ENCODE data around the gene OR10K1. TPM values are rescaled to one million over a fixed set of nuclear protein-coding genes. Genes with fewer than 3 reads are reported as not detected.
A peak's percentile ranks its signal among the peaks of the same experiment; 100 is the strongest.

Gene OR10K1
- total RNA-seq, 1 donor from 2014 or later: not detected

DNA sequence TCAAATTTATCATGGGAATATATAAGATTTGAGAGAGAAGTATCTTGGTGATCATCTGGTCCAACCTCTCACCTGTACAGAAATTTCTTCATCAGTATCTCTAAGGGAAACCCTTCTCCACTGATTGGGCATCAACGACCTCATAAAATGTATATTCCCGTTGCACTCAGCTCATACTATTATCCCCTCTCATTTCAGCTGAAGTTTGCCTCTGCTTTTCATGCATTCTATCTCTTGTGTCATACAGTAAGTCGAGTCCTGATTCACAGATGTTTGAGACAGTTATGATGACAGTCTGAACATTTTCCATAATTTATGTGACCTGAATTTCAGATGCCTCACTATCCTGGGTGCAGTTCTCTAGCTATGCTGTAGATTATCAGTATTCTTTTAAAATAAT is 31.4 kb downstream of the OR10K1 start:
- Mint-ChIP-seq H3K4me1 (ENCODE audit: unreplicated experiment) (no peaks in the 10 kb centered on the region), H3K4me3 (ENCODE audit: unreplicated experiment) (no peak overlapping the region), H3K9me3 (ENCODE audit: unreplicated experiment) (no peaks in the 10 kb centered on the region), H3K36me3 (ENCODE audit: unreplicated experiment) (no peaks in the 10 kb centered on the region), H3K27ac (ENCODE audit: unreplicated experiment) (no peak overlapping the region), H3K27me3 (ENCODE audit: unreplicated experiment) (peaks cover 4% of the 10 kb centered on the region)
- no peak for DNase-seq (ENCODE audit: extremely low spot score, unreplicated experiment)
- TF ChIP-seq, protein P1, sequence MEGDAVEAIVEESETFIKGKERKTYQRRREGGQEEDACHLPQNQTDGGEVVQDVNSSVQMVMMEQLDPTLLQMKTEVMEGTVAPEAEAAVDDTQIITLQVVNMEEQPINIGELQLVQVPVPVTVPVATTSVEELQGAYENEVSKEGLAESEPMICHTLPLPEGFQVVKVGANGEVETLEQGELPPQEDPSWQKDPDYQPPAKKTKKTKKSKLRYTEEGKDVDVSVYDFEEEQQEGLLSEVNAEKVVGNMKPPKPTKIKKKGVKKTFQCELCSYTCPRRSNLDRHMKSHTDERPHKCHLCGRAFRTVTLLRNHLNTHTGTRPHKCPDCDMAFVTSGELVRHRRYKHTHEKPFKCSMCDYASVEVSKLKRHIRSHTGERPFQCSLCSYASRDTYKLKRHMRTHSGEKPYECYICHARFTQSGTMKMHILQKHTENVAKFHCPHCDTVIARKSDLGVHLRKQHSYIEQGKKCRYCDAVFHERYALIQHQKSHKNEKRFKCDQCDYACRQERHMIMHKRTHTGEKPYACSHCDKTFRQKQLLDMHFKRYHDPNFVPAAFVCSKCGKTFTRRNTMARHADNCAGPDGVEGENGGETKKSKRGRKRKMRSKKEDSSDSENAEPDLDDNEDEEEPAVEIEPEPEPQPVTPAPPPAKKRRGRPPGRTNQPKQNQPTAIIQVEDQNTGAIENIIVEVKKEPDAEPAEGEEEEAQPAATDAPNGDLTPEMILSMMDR (IDR thresholded peaks at IDR 0.05): no peak

DNA sequence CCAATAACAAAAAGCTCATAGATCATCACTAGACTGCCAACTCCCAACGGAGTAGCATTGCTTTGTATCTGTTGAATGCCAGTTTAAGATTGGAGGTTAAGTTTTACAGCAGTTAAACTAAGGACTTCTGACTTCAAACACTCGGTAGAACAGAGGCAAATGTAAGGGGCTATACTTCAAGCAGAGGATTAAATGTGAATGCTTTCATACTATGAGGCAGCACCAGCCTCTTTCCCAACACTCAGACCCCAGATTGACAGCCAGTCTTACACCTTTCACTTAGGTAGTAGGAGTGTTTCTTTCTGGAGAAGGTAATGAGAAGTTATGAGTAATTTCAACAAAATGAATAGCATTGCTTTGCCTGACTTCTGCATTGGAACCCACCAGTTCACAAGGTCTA is 33.2 kb downstream of the OR10K1 start:
- Mint-ChIP-seq H3K27me3 (ENCODE audit: unreplicated experiment) (peaks cover 4% of the 10 kb centered on the region), H3K4me3 (ENCODE audit: unreplicated experiment) (no peak overlapping the region), H3K9me3 (ENCODE audit: unreplicated experiment) (no peaks in the 10 kb centered on the region), H3K36me3 (ENCODE audit: unreplicated experiment) (no peaks in the 10 kb centered on the region), H3K27ac (ENCODE audit: unreplicated experiment) (no peak overlapping the region), H3K4me1 (ENCODE audit: unreplicated experiment) (no peaks in the 10 kb centered on the region)
- DNase-seq (ENCODE audit: extremely low spot score, unreplicated experiment): no peak
- TF ChIP-seq, protein P1 (IDR thresholded peaks at IDR 0.05): no peak

DNA sequence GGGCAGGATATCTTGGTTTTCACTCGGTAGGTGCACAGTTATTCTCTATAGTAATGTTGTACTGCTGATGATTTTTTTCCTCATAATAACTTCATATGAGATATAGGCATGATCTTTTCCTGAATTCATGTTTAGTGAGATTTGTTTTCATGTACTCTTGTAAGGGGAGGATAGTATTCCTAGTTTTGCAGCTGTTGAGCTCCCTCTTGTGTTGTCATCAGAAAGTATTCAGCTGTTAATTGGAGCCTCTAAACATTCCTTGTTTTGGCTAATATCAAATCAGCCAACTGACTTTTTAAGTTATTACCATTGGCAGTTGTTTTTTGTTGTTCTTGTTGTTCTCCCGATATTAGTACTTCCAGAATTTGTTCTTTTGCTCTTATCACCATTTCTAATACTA is 34.7 kb downstream of the OR10K1 start:
- Mint-ChIP-seq H3K27ac (ENCODE audit: unreplicated experiment) (no peak overlapping the region), H3K4me3 (ENCODE audit: unreplicated experiment) (no peak overlapping the region), H3K9me3 (ENCODE audit: unreplicated experiment) (no peaks in the 10 kb centered on the region), H3K36me3 (ENCODE audit: unreplicated experiment) (no peaks in the 10 kb centered on the region), H3K4me1 (ENCODE audit: unreplicated experiment) (no peaks in the 10 kb centered on the region), H3K27me3 (ENCODE audit: unreplicated experiment) (peaks cover 4% of the 10 kb centered on the region)
- TF ChIP-seq, protein P1 (IDR thresholded peaks at IDR 0.05): no peak
- DNase-seq (ENCODE audit: extremely low spot score, unreplicated experiment): no peak

DNA sequence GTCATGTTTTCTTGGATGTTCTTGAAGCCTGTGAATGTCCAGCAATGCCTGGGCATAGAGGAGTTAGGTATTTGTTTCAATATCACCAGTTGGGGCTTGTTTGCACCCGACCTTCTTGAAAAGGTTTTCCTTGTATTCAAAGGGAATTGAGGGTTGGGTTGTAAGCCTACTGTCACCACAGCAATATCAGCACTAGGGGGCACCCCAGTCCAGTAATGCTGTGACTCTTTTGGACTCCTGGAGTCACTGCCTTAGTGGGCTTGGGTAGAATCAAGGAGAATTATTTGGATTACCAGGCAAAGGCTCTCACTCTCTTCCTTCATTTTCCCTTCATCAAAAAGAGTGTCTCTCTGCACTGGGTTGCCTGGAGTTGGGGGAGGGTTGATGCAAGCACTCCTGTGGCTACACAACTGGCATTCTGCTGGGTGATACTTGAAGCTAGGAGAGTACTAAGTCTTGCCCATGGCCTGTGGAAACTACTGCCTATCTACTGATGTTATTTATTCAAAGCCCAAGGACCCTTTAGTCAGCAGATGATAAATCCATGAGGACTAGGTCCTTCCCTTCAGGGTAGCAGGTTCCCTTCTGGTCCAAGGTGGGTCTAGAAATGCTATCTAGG is 44.8 kb downstream of the OR10K1 start:
- DNase-seq (ENCODE audit: extremely low spot score, unreplicated experiment): no peak
- H3K36me3 Mint-ChIP-seq (ENCODE audit: unreplicated experiment): no peaks in the 10 kb centered on the region
- no peak overlapping the region for H3K27ac Mint-ChIP-seq (ENCODE audit: unreplicated experiment)
- peaks cover 4% of the 10 kb centered on the region for H3K9me3 Mint-ChIP-seq (ENCODE audit: unreplicated experiment)
- H3K4me1 Mint-ChIP-seq (ENCODE audit: unreplicated experiment): no peaks in the 10 kb centered on the region
- H3K27me3 Mint-ChIP-seq (ENCODE audit: unreplicated experiment): peaks cover 2% of the 10 kb centered on the region
- no peak overlapping the region for H3K4me3 Mint-ChIP-seq (ENCODE audit: unreplicated experiment)
- TF ChIP-seq, protein P1 (IDR thresholded peaks at IDR 0.05): peak; percentile 47

DNA sequence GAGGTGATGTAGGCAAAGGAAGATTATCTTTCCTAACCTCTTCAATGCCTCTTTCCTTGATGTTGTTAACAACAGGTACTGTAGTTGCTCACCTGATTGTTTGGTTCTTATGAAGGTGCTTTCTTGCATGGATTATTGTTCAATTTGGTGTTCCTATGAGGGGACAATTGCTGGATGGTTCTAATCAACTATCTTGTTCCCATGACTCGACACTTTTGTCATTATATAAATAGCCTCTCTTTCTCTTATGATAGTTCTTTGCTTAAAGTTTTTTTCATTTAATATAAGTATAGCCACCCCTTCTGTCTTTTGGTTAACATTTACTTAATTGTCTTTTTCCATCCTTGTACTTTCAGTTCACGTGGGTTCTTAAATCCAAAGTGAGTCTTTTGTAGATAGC is 45.9 kb downstream of the OR10K1 start:
- Mint-ChIP-seq H3K4me3 (ENCODE audit: unreplicated experiment) (no peak overlapping the region), H3K36me3 (ENCODE audit: unreplicated experiment) (no peaks in the 10 kb centered on the region), H3K4me1 (ENCODE audit: unreplicated experiment) (no peaks in the 10 kb centered on the region), H3K9me3 (ENCODE audit: unreplicated experiment) (no peaks in the 10 kb centered on the region), H3K27me3 (ENCODE audit: unreplicated experiment) (peaks cover 2% of the 10 kb centered on the region), H3K27ac (ENCODE audit: unreplicated experiment) (no peak overlapping the region)
- DNase-seq (ENCODE audit: extremely low spot score, unreplicated experiment): no peak
- TF ChIP-seq, protein P1 (IDR thresholded peaks at IDR 0.05): no peak

Measured in osteocyte (in vitro differentiated cells).